HEK293 (cell line): ENCODE measurements around the gene TCF7L1.

Experiments used
- CTCF ChIA-PET: fragments of 350-600 bp; formaldehyde crosslinking; extraction: SDS; loops from one replicate; lab custom pipeline; 2021; ENCODE audit warnings: antibody characterized with exemption; lab: Yijun Ruan, JAX
- POLR2A ChIA-PET: fragments of 300-600 bp; formaldehyde crosslinking; extraction: SDS; loops from one replicate; lab custom pipeline; 2020; ENCODE audit warnings: antibody characterized with exemption, inconsistent platforms; lab: Yijun Ruan, JAX
- H3K27ac ChIP-seq: fragments of 200-500 bp; sonication (Bioruptor generic); 2 replicates; pipeline ENCODE4 v1.5.1; 2014; ENCODE audit warnings: low read depth, low read length, control low read depth, inconsistent platforms; ENCODE audit errors: extremely low read depth
- H3K36me3 ChIP-seq, 2 experiments: fragments of 200-500 bp in 1 of 2; sonication (Bioruptor generic) in 1 of 2; 1 replicate in 1 of 2; 2 replicates in 1 of 2; pipeline ENCODE4 v1.5.1; 2014 to 2017; ENCODE audit warnings: inconsistent platforms in 2 of 2, low read length in 2 of 2; ENCODE audit not compliant: control insufficient read depth in 2 of 2, insufficient read depth in 1 of 2
- H3K4me1 ChIP-seq: fragments of 200-500 bp; sonication (Bioruptor generic); 2 replicates; pipeline ENCODE4 v1.5.1; 2014; ENCODE audit warnings: mild to moderate bottlenecking, low read length, inconsistent platforms; ENCODE audit not compliant: control insufficient read depth, insufficient read depth
- H3K4me3 ChIP-seq: 2 replicates; pipeline ENCODE4 v1.5.1; 2011; ENCODE audit warnings: low read depth, mild to moderate bottlenecking, control low read depth, low read length, moderate library complexity
- H3K9me3 ChIP-seq: fragments of 200-500 bp; sonication (Bioruptor generic); 2 replicates; pipeline ENCODE4 v1.5.1; 2014; ENCODE audit warnings: low read depth, low read length, inconsistent platforms; ENCODE audit not compliant: control insufficient read depth, insufficient read depth
- IKZF3 ChIP-seq: fragments of 450-650 bp; IDR thresholded peaks from 2 replicates; pipeline ENCODE4 v1.5.0; 2018; ENCODE audit warnings: missing biosample characterization, mild to moderate bottlenecking, missing genetic modification characterization, moderate library complexity
- KLF7 ChIP-seq: fragments of 450-650 bp; formaldehyde crosslinking; IDR thresholded peaks from 2 replicates; pipeline ENCODE4 v1.5.1; 2016; ENCODE audit warnings: missing biosample characterization, missing genetic modification characterization, borderline replicate concordance
- MYNN ChIP-seq: fragments of 450-650 bp; formaldehyde crosslinking; IDR thresholded peaks from 2 replicates; pipeline ENCODE4 v1.5.1; 2016; ENCODE audit warnings: missing biosample characterization, missing genetic modification characterization, borderline replicate concordance
- OVOL3 ChIP-seq: fragments of 450-650 bp; formaldehyde crosslinking; IDR thresholded peaks from 2 replicates; pipeline ENCODE4 v1.5.1; 2016; ENCODE audit warnings: missing biosample characterization, missing genetic modification characterization
- SP3 ChIP-seq: fragments of 450-650 bp; formaldehyde crosslinking; IDR thresholded peaks from 2 replicates; pipeline ENCODE4 v1.5.1; 2016; ENCODE audit warnings: missing biosample characterization, missing genetic modification characterization
- WT1 ChIP-seq: fragments of 450-650 bp; formaldehyde crosslinking; IDR thresholded peaks from 2 replicates; pipeline ENCODE4 v1.5.1; 2016; ENCODE audit warnings: missing biosample characterization, missing genetic modification characterization
- YY1 ChIP-seq: fragments of 450-650 bp; formaldehyde crosslinking; IDR thresholded peaks from 2 replicates; pipeline ENCODE4 v1.5.1; 2018; ENCODE audit warnings: missing biosample characterization, missing genetic modification characterization
- YY2 ChIP-seq: fragments of 450-650 bp; formaldehyde crosslinking; IDR thresholded peaks from 2 replicates; pipeline ENCODE4 v1.5.1; 2016; ENCODE audit warnings: missing biosample characterization, missing genetic modification characterization
- ZBTB1 ChIP-seq: fragments of 450-650 bp; formaldehyde crosslinking; IDR thresholded peaks from 2 replicates; pipeline ENCODE4 v1.5.1; 2016; ENCODE audit warnings: missing biosample characterization, missing genetic modification characterization
- ZBTB17 ChIP-seq: fragments of 450-650 bp; formaldehyde crosslinking; IDR thresholded peaks from 2 replicates; pipeline ENCODE4 v1.5.1; 2016; ENCODE audit warnings: missing biosample characterization, missing genetic modification characterization
- ZEB2 ChIP-seq: fragments of 450-650 bp; formaldehyde crosslinking; IDR thresholded peaks from 2 replicates; pipeline ENCODE4 v1.5.1; 2016; ENCODE audit warnings: missing biosample characterization, missing genetic modification characterization
- ZNF175 ChIP-seq: fragments of 450-650 bp; formaldehyde crosslinking; IDR thresholded peaks from 2 replicates; pipeline ENCODE4 v1.5.1; 2016; ENCODE audit warnings: missing biosample characterization, missing genetic modification characterization
- ZNF184 ChIP-seq: fragments of 450-650 bp; IDR thresholded peaks from 2 replicates; pipeline ENCODE4 v1.5.1; 2018; ENCODE audit warnings: missing biosample characterization, mild to moderate bottlenecking, missing genetic modification characterization
- ZNF335 ChIP-seq: fragments of 450-650 bp; formaldehyde crosslinking; conservative IDR thresholded peaks from 2 replicates; pipeline ENCODE4 v1.5.1; 2016; ENCODE audit warnings: missing biosample characterization, missing genetic modification characterization
- ZNF501 ChIP-seq: fragments of 450-650 bp; formaldehyde crosslinking; IDR thresholded peaks from 2 replicates; pipeline ENCODE4 v1.5.1; 2016; ENCODE audit warnings: missing biosample characterization, missing genetic modification characterization
- ZNF558 ChIP-seq: fragments of 450-650 bp; formaldehyde crosslinking; IDR thresholded peaks from 2 replicates; pipeline ENCODE4 v1.5.1; 2016; ENCODE audit warnings: missing biosample characterization, missing genetic modification characterization
- ZNF677 ChIP-seq: fragments of 450-650 bp; IDR thresholded peaks from 2 replicates; pipeline ENCODE4 v1.5.0; 2018; ENCODE audit warnings: missing biosample characterization, mild to moderate bottlenecking, missing genetic modification characterization, moderate library complexity
- ZNF747 ChIP-seq: fragments of 450-650 bp; formaldehyde crosslinking; IDR thresholded peaks from 2 replicates; pipeline ENCODE4 v1.5.1; 2016; ENCODE audit warnings: missing biosample characterization, missing genetic modification characterization
- TF ChIP-seq, protein P1 (sequence below): fragments of 450-650 bp; formaldehyde crosslinking; IDR thresholded peaks from 2 replicates; pipeline ENCODE4 v1.5.1; 2016; ENCODE audit warnings: missing biosample characterization, missing genetic modification characterization, borderline replicate concordance
- TF ChIP-seq, protein P2 (sequence below): fragments of 450-650 bp; formaldehyde crosslinking; IDR thresholded peaks from 2 replicates; pipeline ENCODE4 v1.5.1; 2016; ENCODE audit warnings: missing biosample characterization, missing genetic modification characterization
- TF ChIP-seq, protein P3 (sequence below): fragments of 450-650 bp; IDR thresholded peaks from 2 replicates; pipeline ENCODE4 v1.5.1; 2018; ENCODE audit warnings: missing biosample characterization, missing genetic modification characterization
- TF ChIP-seq, protein P4 (sequence below): fragments of 450-650 bp; formaldehyde crosslinking; conservative IDR thresholded peaks from 2 replicates; pipeline ENCODE4 v1.5.1; 2016; ENCODE audit warnings: low read depth, missing biosample characterization, missing genetic modification characterization
- TF ChIP-seq, protein P5 (sequence below): fragments of 450-650 bp; formaldehyde crosslinking; IDR thresholded peaks from 2 replicates; pipeline ENCODE4; 2016; ENCODE audit warnings: missing biosample characterization, missing genetic modification characterization
- TF ChIP-seq, protein P6 (sequence below): fragments of 450-650 bp; formaldehyde crosslinking; IDR thresholded peaks from 2 replicates; pipeline ENCODE4 v1.5.1; 2016; ENCODE audit warnings: missing biosample characterization, missing genetic modification characterization

TCF7L1 gene

DNA sequence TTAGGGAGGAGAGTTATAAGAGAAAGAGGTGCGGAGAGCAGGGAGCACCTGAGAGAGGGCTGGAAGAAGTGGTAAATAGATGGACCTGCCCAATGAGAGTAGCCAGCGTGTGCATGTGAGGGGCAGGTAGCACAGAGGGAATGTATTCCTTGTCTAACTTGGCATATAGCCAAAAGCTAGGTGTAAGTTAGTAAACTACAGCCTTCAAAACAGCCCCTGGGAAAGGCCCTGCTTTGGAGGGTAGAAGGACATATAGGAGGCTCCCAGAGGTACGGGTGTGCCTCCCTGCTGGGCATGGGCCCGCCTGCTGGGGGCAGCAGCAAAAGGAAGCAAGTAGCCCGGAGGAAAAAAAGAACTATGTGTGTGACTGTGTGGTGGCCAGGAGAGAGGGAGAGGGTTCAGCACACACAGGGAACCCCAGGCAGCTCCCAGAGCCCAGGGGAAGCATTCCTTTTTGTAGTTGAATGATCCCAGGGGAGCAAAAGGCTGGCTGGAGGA is 48.0 kb downstream of the TCF7L1 start (continued):
- TF ChIP-seq, protein P1, sequence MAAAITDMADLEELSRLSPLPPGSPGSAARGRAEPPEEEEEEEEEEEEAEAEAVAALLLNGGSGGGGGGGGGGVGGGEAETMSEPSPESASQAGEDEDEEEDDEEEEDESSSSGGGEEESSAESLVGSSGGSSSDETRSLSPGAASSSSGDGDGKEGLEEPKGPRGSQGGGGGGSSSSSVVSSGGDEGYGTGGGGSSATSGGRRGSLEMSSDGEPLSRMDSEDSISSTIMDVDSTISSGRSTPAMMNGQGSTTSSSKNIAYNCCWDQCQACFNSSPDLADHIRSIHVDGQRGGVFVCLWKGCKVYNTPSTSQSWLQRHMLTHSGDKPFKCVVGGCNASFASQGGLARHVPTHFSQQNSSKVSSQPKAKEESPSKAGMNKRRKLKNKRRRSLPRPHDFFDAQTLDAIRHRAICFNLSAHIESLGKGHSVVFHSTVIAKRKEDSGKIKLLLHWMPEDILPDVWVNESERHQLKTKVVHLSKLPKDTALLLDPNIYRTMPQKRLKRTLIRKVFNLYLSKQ (tag by site-specific recombination): no peak
- TF ChIP-seq KLF7: no peak
- no peak for TF ChIP-seq ZNF175 (tag by site-specific recombination)
- TF ChIP-seq, protein P2, sequence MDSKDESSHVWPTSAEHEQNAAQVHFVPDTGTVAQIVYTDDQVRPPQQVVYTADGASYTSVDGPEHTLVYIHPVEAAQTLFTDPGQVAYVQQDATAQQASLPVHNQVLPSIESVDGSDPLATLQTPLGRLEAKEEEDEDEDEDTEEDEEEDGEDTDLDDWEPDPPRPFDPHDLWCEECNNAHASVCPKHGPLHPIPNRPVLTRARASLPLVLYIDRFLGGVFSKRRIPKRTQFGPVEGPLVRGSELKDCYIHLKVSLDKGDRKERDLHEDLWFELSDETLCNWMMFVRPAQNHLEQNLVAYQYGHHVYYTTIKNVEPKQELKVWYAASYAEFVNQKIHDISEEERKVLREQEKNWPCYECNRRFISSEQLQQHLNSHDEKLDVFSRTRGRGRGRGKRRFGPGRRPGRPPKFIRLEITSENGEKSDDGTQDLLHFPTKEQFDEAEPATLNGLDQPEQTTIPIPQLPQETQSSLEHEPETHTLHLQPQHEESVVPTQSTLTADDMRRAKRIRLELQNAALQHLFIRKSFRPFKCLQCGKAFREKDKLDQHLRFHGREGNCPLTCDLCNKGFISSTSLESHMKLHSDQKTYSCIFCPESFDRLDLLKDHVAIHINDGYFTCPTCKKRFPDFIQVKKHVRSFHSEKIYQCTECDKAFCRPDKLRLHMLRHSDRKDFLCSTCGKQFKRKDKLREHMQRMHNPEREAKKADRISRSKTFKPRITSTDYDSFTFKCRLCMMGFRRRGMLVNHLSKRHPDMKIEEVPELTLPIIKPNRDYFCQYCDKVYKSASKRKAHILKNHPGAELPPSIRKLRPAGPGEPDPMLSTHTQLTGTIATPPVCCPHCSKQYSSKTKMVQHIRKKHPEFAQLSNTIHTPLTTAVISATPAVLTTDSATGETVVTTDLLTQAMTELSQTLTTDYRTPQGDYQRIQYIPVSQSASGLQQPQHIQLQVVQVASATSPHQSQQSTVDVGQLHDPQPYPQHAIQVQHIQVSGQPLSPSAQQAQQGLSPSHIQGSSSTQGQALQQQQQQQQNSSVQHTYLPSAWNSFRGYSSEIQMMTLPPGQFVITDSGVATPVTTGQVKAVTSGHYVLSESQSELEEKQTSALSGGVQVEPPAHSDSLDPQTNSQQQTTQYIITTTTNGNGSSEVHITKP (tag by site-specific recombination): peak; percentile 57; the same call in 1 of the 2 replicates
- TF ChIP-seq, protein P3, sequence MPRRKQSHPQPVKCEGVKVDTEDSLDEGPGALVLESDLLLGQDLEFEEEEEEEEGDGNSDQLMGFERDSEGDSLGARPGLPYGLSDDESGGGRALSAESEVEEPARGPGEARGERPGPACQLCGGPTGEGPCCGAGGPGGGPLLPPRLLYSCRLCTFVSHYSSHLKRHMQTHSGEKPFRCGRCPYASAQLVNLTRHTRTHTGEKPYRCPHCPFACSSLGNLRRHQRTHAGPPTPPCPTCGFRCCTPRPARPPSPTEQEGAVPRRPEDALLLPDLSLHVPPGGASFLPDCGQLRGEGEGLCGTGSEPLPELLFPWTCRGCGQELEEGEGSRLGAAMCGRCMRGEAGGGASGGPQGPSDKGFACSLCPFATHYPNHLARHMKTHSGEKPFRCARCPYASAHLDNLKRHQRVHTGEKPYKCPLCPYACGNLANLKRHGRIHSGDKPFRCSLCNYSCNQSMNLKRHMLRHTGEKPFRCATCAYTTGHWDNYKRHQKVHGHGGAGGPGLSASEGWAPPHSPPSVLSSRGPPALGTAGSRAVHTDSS (tag by site-specific recombination): no peak
- no peak for TF ChIP-seq MYNN (tag by site-specific recombination)
- no peak for TF ChIP-seq ZNF184 (tag by site-specific recombination)
- TF ChIP-seq IKZF3: no peak

DNA sequence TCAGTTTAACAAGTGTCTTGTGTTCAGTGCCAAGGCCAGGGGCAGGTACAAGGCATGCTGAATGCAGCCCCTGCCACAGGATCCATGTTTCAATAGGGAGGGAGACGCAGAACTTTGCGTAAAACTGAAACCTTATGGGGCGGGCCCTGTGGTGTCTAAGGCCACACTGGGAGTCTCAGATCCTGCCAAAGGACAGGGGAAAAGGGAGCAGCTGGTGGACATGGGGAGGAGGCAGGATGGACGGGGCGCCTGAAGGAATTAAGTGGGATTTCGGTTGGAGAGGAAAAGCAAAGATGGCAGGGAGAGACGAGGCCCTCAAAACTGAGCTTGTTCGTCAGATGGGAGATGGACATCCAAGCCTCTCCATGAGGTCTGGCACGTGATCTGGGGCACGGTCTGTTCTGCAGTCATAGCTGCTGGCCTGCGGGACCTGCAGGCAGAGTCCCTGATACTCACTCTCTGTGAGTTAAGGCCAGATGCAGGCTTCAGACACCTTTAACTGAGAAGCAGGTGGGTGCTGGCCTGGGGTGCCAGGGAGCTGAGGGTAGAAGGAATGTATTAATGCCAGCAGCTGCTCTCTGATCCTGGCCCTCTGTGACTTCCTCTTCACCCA is 48.8 kb downstream of the TCF7L1 start:
- CTCF ChIA-PET: interaction anchor here (0.5 to 3.7 kb wide), 8 partner anchors 31 to 129 kb away, joined by 3 to 14 read pairs (median 4); no protein-coding TSS in a partner anchor
- Histone ChIP-seq H3K36me3 (no peaks in the 10 kb centered on the region), H3K4me3 (no peak overlapping the region), H3K9me3 (no peaks in the 10 kb centered on the region), H3K27ac (no peak overlapping the region), H3K4me1 (peaks cover 4% of the 10 kb centered on the region; the same call in 1 of the 2 replicates)
- POLR2A ChIA-PET: no interaction called here
- TF ChIP-seq YY2 (tag by site-specific recombination) (no peak), ZNF501 (tag by site-specific recombination) (no peak), ZNF747 (tag by site-specific recombination) (no peak), ZBTB1 (no peak), ZBTB17 (tag by site-specific recombination) (no peak), ZEB2 (no peak), ZNF558 (tag by site-specific recombination) (no peak), ZNF335 (tag by site-specific recombination) (no peak), WT1 (tag by site-specific recombination) (no peak), OVOL3 (tag by site-specific recombination) (no peak), ZNF677 (tag by site-specific recombination) (no peak), SP3 (no peak), YY1 (tag by site-specific recombination) (no peak)
- TF ChIP-seq, protein P4, sequence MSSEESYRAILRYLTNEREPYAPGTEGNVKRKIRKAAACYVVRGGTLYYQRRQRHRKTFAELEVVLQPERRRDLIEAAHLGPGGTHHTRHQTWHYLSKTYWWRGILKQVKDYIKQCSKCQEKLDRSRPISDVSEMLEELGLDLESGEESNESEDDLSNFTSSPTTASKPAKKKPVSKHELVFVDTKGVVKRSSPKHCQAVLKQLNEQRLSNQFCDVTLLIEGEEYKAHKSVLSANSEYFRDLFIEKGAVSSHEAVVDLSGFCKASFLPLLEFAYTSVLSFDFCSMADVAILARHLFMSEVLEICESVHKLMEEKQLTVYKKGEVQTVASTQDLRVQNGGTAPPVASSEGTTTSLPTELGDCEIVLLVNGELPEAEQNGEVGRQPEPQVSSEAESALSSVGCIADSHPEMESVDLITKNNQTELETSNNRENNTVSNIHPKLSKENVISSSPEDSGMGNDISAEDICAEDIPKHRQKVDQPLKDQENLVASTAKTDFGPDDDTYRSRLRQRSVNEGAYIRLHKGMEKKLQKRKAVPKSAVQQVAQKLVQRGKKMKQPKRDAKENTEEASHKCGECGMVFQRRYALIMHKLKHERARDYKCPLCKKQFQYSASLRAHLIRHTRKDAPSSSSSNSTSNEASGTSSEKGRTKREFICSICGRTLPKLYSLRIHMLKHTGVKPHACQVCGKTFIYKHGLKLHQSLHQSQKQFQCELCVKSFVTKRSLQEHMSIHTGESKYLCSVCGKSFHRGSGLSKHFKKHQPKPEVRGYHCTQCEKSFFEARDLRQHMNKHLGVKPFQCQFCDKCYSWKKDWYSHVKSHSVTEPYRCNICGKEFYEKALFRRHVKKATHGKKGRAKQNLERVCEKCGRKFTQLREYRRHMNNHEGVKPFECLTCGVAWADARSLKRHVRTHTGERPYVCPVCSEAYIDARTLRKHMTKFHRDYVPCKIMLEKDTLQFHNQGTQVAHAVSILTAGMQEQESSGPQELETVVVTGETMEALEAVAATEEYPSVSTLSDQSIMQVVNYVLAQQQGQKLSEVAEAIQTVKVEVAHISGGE: no peak
- TF ChIP-seq, protein P5, sequence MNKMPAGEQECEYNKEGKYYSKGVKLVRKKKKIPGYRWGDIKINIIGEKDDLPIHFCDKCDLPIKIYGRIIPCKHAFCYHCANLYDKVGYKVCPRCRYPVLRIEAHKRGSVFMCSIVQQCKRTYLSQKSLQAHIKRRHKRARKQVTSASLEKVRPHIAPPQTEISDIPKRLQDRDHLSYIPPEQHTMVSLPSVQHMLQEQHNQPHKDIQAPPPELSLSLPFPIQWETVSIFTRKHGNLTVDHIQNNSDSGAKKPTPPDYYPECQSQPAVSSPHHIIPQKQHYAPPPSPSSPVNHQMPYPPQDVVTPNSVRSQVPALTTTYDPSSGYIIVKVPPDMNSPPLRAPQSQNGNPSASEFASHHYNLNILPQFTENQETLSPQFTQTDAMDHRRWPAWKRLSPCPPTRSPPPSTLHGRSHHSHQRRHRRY: no peak
- TF ChIP-seq, protein P6, sequence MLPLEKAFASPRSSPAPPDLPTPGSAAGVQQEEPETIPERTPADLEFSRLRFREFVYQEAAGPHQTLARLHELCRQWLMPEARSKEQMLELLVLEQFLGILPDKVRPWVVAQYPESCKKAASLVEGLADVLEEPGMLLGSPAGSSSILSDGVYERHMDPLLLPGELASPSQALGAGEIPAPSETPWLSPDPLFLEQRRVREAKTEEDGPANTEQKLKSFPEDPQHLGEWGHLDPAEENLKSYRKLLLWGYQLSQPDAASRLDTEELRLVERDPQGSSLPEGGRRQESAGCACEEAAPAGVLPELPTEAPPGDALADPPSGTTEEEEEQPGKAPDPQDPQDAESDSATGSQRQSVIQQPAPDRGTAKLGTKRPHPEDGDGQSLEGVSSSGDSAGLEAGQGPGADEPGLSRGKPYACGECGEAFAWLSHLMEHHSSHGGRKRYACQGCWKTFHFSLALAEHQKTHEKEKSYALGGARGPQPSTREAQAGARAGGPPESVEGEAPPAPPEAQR (tag by site-specific recombination): no peak
